ENCODE results near the gene B3GALT6. TPM values are rescaled to one million over a fixed set of nuclear protein-coding genes. Genes with fewer than 3 reads are reported as not detected.

B3GALT6 gene
- total RNA-seq, 1 experiment from 2014 or later: 20.0 TPM

GRCh38 chr1:1183833-1184775, 47.9 kb upstream of the B3GALT6 start:
- Mint-ChIP-seq H3K9me3 (peaks cover 9% of the 10 kb centered on the region), H3K4me3 (no peak overlapping the region), H3K36me3 (no peaks in the 10 kb centered on the region), H3K27ac (no peak overlapping the region), H3K4me1 (no peaks in the 10 kb centered on the region), H3K27me3 (ENCODE audit: low read depth) (no peaks in the 10 kb centered on the region)
- DNase-seq (ENCODE audit: low spot score) (peak; percentile 8), ATAC-seq (no peak)
- TF ChIP-seq STAT6 (CRISPR knock-in tag; conservative IDR thresholded peaks at IDR 0.05; ENCODE audit: low read depth): no peak
- TF ChIP-seq ZBTB21 (CRISPR knock-in tag; IDR thresholded peaks at IDR 0.05; ENCODE audit: borderline replicate concordance): no peak
- no peak for TF ChIP-seq MXD4 (CRISPR knock-in tag; IDR thresholded peaks at IDR 0.05; ENCODE audit: borderline replicate concordance)
- TF ChIP-seq SP1 (CRISPR knock-in tag; conservative IDR thresholded peaks at IDR 0.05): no peak
- no peak for TF ChIP-seq NFATC4 (CRISPR knock-in tag; IDR thresholded peaks at IDR 0.05)
- TF ChIP-seq ZNF317 (CRISPR knock-in tag; IDR thresholded peaks at IDR 0.05; ENCODE audit: borderline replicate concordance, low read depth): no peak
- no peak for TF ChIP-seq GABPB1 (CRISPR knock-in tag; IDR thresholded peaks at IDR 0.05)
- TF ChIP-seq TP53 (CRISPR knock-in tag; IDR thresholded peaks at IDR 0.05): no peak
- no peak for TF ChIP-seq CTCF (IDR thresholded peaks at IDR 0.05)
- no peak for TF ChIP-seq PRDM15 (CRISPR knock-in tag; IDR thresholded peaks at IDR 0.05)
- TF ChIP-seq FOXJ3 (CRISPR knock-in tag; IDR thresholded peaks at IDR 0.05; ENCODE audit: borderline replicate concordance): no peak
- TF ChIP-seq, protein P1, sequence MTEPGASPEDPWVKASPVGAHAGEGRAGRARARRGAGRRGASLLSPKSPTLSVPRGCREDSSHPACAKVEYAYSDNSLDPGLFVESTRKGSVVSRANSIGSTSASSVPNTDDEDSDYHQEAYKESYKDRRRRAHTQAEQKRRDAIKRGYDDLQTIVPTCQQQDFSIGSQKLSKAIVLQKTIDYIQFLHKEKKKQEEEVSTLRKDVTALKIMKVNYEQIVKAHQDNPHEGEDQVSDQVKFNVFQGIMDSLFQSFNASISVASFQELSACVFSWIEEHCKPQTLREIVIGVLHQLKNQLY (CRISPR knock-in tag; IDR thresholded peaks at IDR 0.05): no peak
- no peak for TF ChIP-seq JAZF1 (CRISPR knock-in tag; IDR thresholded peaks at IDR 0.05)
- no peak for TF ChIP-seq NFYB (CRISPR knock-in tag; conservative IDR thresholded peaks at IDR 0.05; ENCODE audit: low read depth)
- TF ChIP-seq ZNF219 (CRISPR knock-in tag; IDR thresholded peaks at IDR 0.05; ENCODE audit: borderline replicate concordance): no peak
- CTCF ChIA-PET: no interaction called here
- POLR2A ChIA-PET: no interaction called here

Data from WTC11 (cell line).